HCT116 (cell line): Measurements from ENCODE around the gene NDUFS1. TPM values are rescaled to one million over a fixed set of nuclear protein-coding genes. Genes with fewer than 3 reads are reported as not detected.

Experiments
- ATAC-seq: fragments of 200-7000 bp; cut with Tn5 transposase; 2 replicates; pipeline ENCODE4 v1.9.1; 2020; ENCODE audit warnings: mild to moderate bottlenecking, moderate library complexity
- Bru-seq: library from RNA; stranded (reverse); fragments of 400-500 nt; gene quantifications from one replicate; lab custom pipeline; 2021; lab: Mats Ljungman, UMichigan
- BruChase-seq, 2 experiments: library from RNA; stranded (reverse); fragments of 400-500 nt; gene quantifications; one replicate each; lab custom pipeline; 2021; lab: Mats Ljungman, UMichigan
- BruUV-seq: library from RNA; stranded (reverse); fragments of 400-500 nt; replicated peaks from 2 replicates; lab custom pipeline; 2021; lab: Mats Ljungman, UMichigan
- CTCF ChIA-PET: fragments of 300-600 bp; sonication (Branson Sonifier 250); formaldehyde crosslinking; loops from one replicate; lab custom pipeline; 2021; ENCODE audit warnings: antibody characterized with exemption; lab: Charles Lee
- POLR2A ChIA-PET: fragments of 300-600, 350-600 bp; sonication (Branson Sonifier 250); formaldehyde crosslinking; loops from one replicate; lab custom pipeline; 2021; ENCODE audit warnings: antibody characterized with exemption; lab: Charles Lee
- RAD21 ChIA-PET, 2 experiments: fragments of 300-600 bp; sonication (Branson Sonifier 250); formaldehyde crosslinking; loops; one replicate each; lab custom pipeline; 2023; ENCODE audit warnings: low total read pairs in 2 of 2; ENCODE audit not compliant: uncharacterized antibody in 2 of 2, unreplicated experiment in 2 of 2, low non-redundant PET in 1 of 2; lab: Charles Lee
- DNase-seq: peaks from one replicate; pipeline ENCODE4 v3.0.0-alpha.2; 2010; ENCODE audit warnings: low read depth, low spot score
- H2AFZ ChIP-seq: fragments of 200-600 bp; shearing (Covaris generic), sonication (generic); 2 replicates; pipeline ENCODE4 v1.6.1; 2017; ENCODE audit warnings: low read depth, mixed run types, mixed read lengths, antibody characterized with exemption, low read length; ENCODE audit not compliant: poor library complexity, severe bottlenecking
- H3K27ac ChIP-seq: 2 replicates; pipeline ENCODE4 v1.5.1; 2012; ENCODE audit warnings: low read depth, low read length
- H3K27me3 ChIP-seq: fragments of 200-600 bp; sonication (generic); 2 replicates; pipeline ENCODE4 v1.6.1; 2016; ENCODE audit warnings: mixed run types, low read length, mixed read lengths; ENCODE audit not compliant: insufficient read depth
- H3K36me3 ChIP-seq, 2 experiments: fragments of 200-500 bp in 1 of 2; fragments of 200-600 bp in 1 of 2; sonication (Bioruptor generic) in 1 of 2; sonication (generic) in 1 of 2; 2 replicates each; pipeline versions ENCODE4 v1.5.1 to v1.6.1; 2014 to 2016; ENCODE audit warnings: low read length in 2 of 2, inconsistent platforms in 1 of 2, mixed read lengths in 1 of 2, mixed run types in 1 of 2; ENCODE audit not compliant: insufficient read depth in 2 of 2, control insufficient read depth in 1 of 2
- H3K4me1 ChIP-seq, 2 experiments: fragments of 200-600 bp in 1 of 2; sonication (generic) in 1 of 2; 2 replicates each; pipeline versions ENCODE4 v1.5.1 to v1.6.1; 2012 to 2017; ENCODE audit warnings: low read length in 2 of 2, inconsistent platforms in 1 of 2, mild to moderate bottlenecking in 1 of 2, mixed read lengths in 1 of 2, mixed run types in 1 of 2, moderate library complexity in 1 of 2; ENCODE audit not compliant: insufficient read depth in 2 of 2, control insufficient read depth in 1 of 2
- H3K4me2 ChIP-seq: fragments of 200-600 bp; sonication (generic); 2 replicates; pipeline ENCODE4 v1.6.1; 2017; ENCODE audit warnings: mixed run types, low read length, mixed read lengths
- H3K4me3 ChIP-seq, 2 experiments: fragments of 200-600 bp in 1 of 2; sonication (generic) in 1 of 2; replicated peaks in 1 of 2; 2 replicates each; pipeline ENCODE4 v1.5.1; 2011 to 2016; ENCODE audit warnings: low read length in 2 of 2, control low read depth in 1 of 2, low read depth in 1 of 2, mild to moderate bottlenecking in 1 of 2, mixed read lengths in 1 of 2, mixed run types in 1 of 2
- H3K79me2 ChIP-seq: fragments of 200-600 bp; sonication (generic); 2 replicates; pipeline ENCODE4 v1.6.1; 2017; ENCODE audit warnings: mild to moderate bottlenecking, mixed run types, low read length, moderate library complexity, mixed read lengths; ENCODE audit not compliant: insufficient read depth
- H3K9ac ChIP-seq: fragments of 200-600 bp; sonication (generic); 2 replicates; pipeline ENCODE4 v1.6.1; 2016; ENCODE audit warnings: low read length, mixed read lengths
- H3K9me2 ChIP-seq: fragments of 200-600 bp; sonication (generic), shearing (Covaris generic); 2 replicates; pipeline ENCODE4 v1.6.1; 2017; ENCODE audit warnings: mixed run types, mild to moderate bottlenecking, moderate library complexity; ENCODE audit not compliant: insufficient read depth
- H3K9me3 ChIP-seq, 2 experiments: fragments of 200-500 bp in 1 of 2; fragments of 200-600 bp in 1 of 2; sonication (Bioruptor generic) in 1 of 2; sonication (generic) in 1 of 2; 2 replicates each; pipeline ENCODE4 v1.6.1; 2014 to 2017; ENCODE audit warnings: low read length in 2 of 2, mixed read lengths in 2 of 2, inconsistent platforms in 1 of 2, low read depth in 1 of 2, mild to moderate bottlenecking in 1 of 2, mixed run types in 1 of 2, moderate library complexity in 1 of 2; ENCODE audit not compliant: control insufficient read depth in 1 of 2, insufficient read depth in 1 of 2
- H4K20me1 ChIP-seq: fragments of 200-600 bp; sonication (generic), shearing (Covaris generic); 2 replicates; pipeline ENCODE4 v1.6.1; 2017; ENCODE audit warnings: mixed run types, mild to moderate bottlenecking, moderate library complexity; ENCODE audit not compliant: insufficient read depth
- CBX3 ChIP-seq: IDR thresholded peaks from 2 replicates; pipeline ENCODE4 v1.6.1; 2012; ENCODE audit warnings: low read depth
- CEBPB ChIP-seq: IDR thresholded peaks from 2 replicates; pipeline ENCODE4 v1.6.1; 2012; ENCODE audit warnings: low read depth
- EGR1 ChIP-seq: IDR thresholded peaks from 2 replicates; pipeline ENCODE4 v1.6.1; 2012; ENCODE audit warnings: low read depth
- ELF1 ChIP-seq: IDR thresholded peaks from 2 replicates; pipeline ENCODE4 v1.6.1; 2012; ENCODE audit warnings: low read depth, borderline replicate concordance
- EZH2 ChIP-seq: fragments of 200-600 bp; sonication (generic); IDR thresholded peaks from 2 replicates; pipeline ENCODE4 v1.6.1; 2017; ENCODE audit warnings: antibody characterized with exemption, mixed run types
- EZH2phosphoT487 ChIP-seq: fragments of 200-600 bp; IDR thresholded peaks from 2 replicates; pipeline ENCODE4 v1.6.1; 2018; ENCODE audit warnings: antibody characterized with exemption, borderline replicate concordance
- FOSL1 ChIP-seq: IDR thresholded peaks from 2 replicates; pipeline ENCODE4 v1.6.1; 2012; ENCODE audit warnings: low read depth
- JUND ChIP-seq: IDR thresholded peaks from 2 replicates; pipeline ENCODE4 v1.6.1; 2012
- POLR2A ChIP-seq: IDR thresholded peaks from 2 replicates; pipeline ENCODE4 v1.7.0; 2011; ENCODE audit warnings: borderline replicate concordance; ENCODE audit not compliant: insufficient read depth, insufficient read length; ENCODE audit errors: extremely low read depth
- POLR2AphosphoS5 ChIP-seq: IDR thresholded peaks from 2 replicates; pipeline ENCODE4 v1.6.1; 2011; ENCODE audit warnings: mild to moderate bottlenecking, low read depth, low read length, moderate library complexity
- RAD21 ChIP-seq: IDR thresholded peaks from 2 replicates; pipeline ENCODE4 v1.6.1; 2012; ENCODE audit warnings: low read depth, mild to moderate bottlenecking
- SIN3A ChIP-seq: IDR thresholded peaks from 2 replicates; pipeline ENCODE4 v1.6.1; 2012; ENCODE audit warnings: low read depth
- SRF ChIP-seq: IDR thresholded peaks from 2 replicates; pipeline ENCODE4 v1.6.1; 2012; ENCODE audit warnings: low read depth
- TCF7L2 ChIP-seq: IDR thresholded peaks from 2 replicates; pipeline ENCODE4 v1.7.0; 2011; ENCODE audit warnings: borderline replicate concordance, inconsistent platforms; ENCODE audit not compliant: insufficient read depth, insufficient read length; ENCODE audit errors: extremely low read depth
- YY1 ChIP-seq: IDR thresholded peaks from 2 replicates; pipeline ENCODE4 v1.6.1; 2011; ENCODE audit warnings: low read length, low read depth, moderate library complexity, mild to moderate bottlenecking; ENCODE audit not compliant: insufficient replicate concordance; ENCODE audit errors: extremely low read depth
- ZFX ChIP-seq: fragments of 450-650 bp; IDR thresholded peaks from 2 replicates; pipeline ENCODE4 v1.6.1; 2017
- ZNF274 ChIP-seq: fragments of 200-500 bp; sonication (Bioruptor generic); IDR thresholded peaks from 2 replicates; pipeline ENCODE4 v1.6.1; 2014; ENCODE audit warnings: mild to moderate bottlenecking, low read depth, low read length, inconsistent platforms
- intact Hi-C: fragments of 100-400 bp; cut with micrococcal nuclease; formaldehyde crosslinking; loops from 2 replicates; pipeline ENCODE4 v1.10.0; 2022
- long read RNA-seq: library from polyadenylated mRNA; unstranded; transcript quantifications from one replicate; pipeline ENCODE4 v2.0.0, GENCODE V29; 2021; ENCODE audit not compliant: unreplicated experiment
- polyA plus RNA-seq: library from polyadenylated mRNA; unstranded; fragments of >200 nt; gene quantifications from 2 replicates; pipeline ENCODE4 v1.2.1, GENCODE V29; 2012; ENCODE audit warnings: missing spikeins
- total RNA-seq: library from RNA; stranded (reverse); gene quantifications from one replicate; pipeline ENCODE4 v1.2.1, GENCODE V29; 2021; ENCODE audit not compliant: unreplicated experiment
- TF ChIP-seq, protein P1 (sequence below): IDR thresholded peaks from 2 replicates; pipeline ENCODE4 v1.6.1; 2012
- TF ChIP-seq, protein P2 (sequence below): IDR thresholded peaks from 2 replicates; pipeline ENCODE4 v1.6.1; 2012; ENCODE audit warnings: low read depth
- TF ChIP-seq, protein P3 (sequence below): IDR thresholded peaks from 2 replicates; pipeline ENCODE4 v1.6.1; 2012

NDUFS1 gene
- total RNA-seq (86.6 TPM), Bru-seq, nascent RNA (percentile 79 among the genes with signal in this experiment), BruChase-seq, experiment 1, labeled RNA remaining after a 6-hour chase (percentile 93 among the genes with signal in this experiment), BruChase-seq, experiment 2, labeled RNA remaining after a 2-hour chase (percentile 86 among the genes with signal in this experiment)
- polyA plus RNA-seq: 45.6 and 62.1 TPM in 2 replicates
- long read RNA-seq, full-length matches to known transcripts: 124 of 150 reads
- long read RNA-seq, partial matches to known transcripts: 9 of 150 reads
- long read RNA-seq, other reads (novel, unspliced or antisense): 17 of 150 reads

DNA sequence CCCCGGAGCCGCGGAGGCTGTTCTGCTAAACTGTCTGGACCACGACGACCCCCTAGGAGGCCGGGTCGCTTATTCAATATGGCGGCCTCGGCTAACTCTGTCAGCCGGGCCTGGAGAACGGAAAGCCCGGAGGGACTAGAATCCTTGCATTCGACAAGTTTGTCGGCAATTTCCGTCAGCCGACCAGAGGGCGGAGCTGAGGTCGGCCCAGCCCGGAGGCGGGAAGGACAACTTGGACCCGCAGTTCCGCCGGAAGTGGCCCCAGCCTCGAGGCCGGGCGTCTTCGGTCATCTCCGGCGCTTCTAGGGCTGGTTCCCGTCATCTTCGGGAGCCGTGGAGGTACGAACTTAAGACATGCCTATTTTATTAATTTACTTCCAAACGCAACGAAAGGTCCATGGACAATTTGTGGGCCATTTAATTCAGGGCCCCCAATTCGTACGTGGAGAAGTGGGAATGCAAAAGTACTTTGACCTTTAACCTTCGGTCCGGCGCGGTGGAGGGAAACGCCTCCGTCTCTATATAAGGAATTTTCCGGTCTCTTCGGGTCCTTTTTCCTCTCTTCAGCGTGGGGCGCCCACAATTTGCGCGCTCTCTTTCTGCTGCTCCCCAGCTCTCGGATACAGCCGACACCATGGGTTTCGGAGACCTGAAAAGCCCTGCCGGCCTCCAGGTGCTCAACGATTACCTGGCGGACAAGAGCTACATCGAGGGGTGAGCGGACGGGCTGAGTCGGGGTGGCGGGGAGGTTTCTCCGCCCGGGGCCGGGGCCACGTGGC lies at the start of gene NDUFS1, which contains the start of gene EEF1B2:
NDUFS1 (minus strand) TSS at position 99 of the 779 bp plus-strand sequence. CDS start 5,766 bp downstream, outside the sequence.
EEF1B2 (plus strand) TSS at position 550 of the 779 bp plus-strand sequence; CDS start at position 635, 85 bp downstream.
- BruUV-seq: no TSS peak
- peak within 1 kb of the TSS; percentile 62 for H3K27ac ChIP-seq
- peak within 1 kb of the TSS; percentile 90 for H3K4me2 ChIP-seq
- H3K36me3 ChIP-seq: peaks cover 17 to 29% of the 10 kb centered on the region in 2 experiments
- H3K79me2 ChIP-seq: peaks cover 83% of the 10 kb centered on the region
- peak within 1 kb of the TSS; percentile 85 to 97 for H3K4me3 ChIP-seq
- DNase-seq (peak; percentile 96), ATAC-seq (peak; percentile 90)
- H2AFZ ChIP-seq: no peak within 1 kb of the TSS
- ChIA-PET POLR2A (interaction anchor here (1.1 kb wide), 1 partner anchor 63 kb away, joined by 3 read pairs; no protein-coding TSS in a partner anchor), RAD21 (no interaction called here), CTCF (no interaction called here)
- no peaks in the 10 kb centered on the region for H3K27me3 ChIP-seq
- intact Hi-C loops: loop anchor here (2.0 to 10.0 kb wide), 3 partner anchors 73 to 398 kb away; partner anchors contain the start of gene INO80D
- peaks cover 10 to 21% of the 10 kb centered on the region in 2 experiments; a peak in 3 of 4 replicates for H3K4me1 ChIP-seq
- peaks cover 11% of the 10 kb centered on the region; the same call in 1 of the 2 replicates for H4K20me1 ChIP-seq
- H3K9ac ChIP-seq: peak within 1 kb of the TSS; percentile 81
- H3K9me2 ChIP-seq: no peaks in the 10 kb centered on the region
- H3K9me3 ChIP-seq: no peaks in the 10 kb centered on the region
- TF ChIP-seq ZFX (no peak), ZNF274 (no peak), SIN3A (peak; percentile 93), EGR1 (peak; percentile 66), EZH2phosphoT487 (no peak), POLR2A (peak; percentile 16), TCF7L2 (peak; percentile 19), ELF1 (peak; percentile 61), CEBPB (no peak), RAD21 (no peak), JUND (no peak), CBX3 (peak; percentile 90), POLR2AphosphoS5 (peak; percentile 80), EZH2 (no peak), YY1 (peak; percentile 98), SRF (peak; percentile 99), FOSL1 (no peak; the same call in 1 of the 2 replicates)
- TF ChIP-seq, protein P1, sequence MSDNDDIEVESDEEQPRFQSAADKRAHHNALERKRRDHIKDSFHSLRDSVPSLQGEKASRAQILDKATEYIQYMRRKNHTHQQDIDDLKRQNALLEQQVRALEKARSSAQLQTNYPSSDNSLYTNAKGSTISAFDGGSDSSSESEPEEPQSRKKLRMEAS: peak; percentile 78
- TF ChIP-seq, protein P2, sequence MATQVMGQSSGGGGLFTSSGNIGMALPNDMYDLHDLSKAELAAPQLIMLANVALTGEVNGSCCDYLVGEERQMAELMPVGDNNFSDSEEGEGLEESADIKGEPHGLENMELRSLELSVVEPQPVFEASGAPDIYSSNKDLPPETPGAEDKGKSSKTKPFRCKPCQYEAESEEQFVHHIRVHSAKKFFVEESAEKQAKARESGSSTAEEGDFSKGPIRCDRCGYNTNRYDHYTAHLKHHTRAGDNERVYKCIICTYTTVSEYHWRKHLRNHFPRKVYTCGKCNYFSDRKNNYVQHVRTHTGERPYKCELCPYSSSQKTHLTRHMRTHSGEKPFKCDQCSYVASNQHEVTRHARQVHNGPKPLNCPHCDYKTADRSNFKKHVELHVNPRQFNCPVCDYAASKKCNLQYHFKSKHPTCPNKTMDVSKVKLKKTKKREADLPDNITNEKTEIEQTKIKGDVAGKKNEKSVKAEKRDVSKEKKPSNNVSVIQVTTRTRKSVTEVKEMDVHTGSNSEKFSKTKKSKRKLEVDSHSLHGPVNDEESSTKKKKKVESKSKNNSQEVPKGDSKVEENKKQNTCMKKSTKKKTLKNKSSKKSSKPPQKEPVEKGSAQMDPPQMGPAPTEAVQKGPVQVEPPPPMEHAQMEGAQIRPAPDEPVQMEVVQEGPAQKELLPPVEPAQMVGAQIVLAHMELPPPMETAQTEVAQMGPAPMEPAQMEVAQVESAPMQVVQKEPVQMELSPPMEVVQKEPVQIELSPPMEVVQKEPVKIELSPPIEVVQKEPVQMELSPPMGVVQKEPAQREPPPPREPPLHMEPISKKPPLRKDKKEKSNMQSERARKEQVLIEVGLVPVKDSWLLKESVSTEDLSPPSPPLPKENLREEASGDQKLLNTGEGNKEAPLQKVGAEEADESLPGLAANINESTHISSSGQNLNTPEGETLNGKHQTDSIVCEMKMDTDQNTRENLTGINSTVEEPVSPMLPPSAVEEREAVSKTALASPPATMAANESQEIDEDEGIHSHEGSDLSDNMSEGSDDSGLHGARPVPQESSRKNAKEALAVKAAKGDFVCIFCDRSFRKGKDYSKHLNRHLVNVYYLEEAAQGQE: no peak
- TF ChIP-seq, protein P3, sequence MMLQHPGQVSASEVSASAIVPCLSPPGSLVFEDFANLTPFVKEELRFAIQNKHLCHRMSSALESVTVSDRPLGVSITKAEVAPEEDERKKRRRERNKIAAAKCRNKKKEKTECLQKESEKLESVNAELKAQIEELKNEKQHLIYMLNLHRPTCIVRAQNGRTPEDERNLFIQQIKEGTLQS: no peak
